Measurements from ENCODE around the gene TPCN2.

The TPCN2 gene

DNA sequence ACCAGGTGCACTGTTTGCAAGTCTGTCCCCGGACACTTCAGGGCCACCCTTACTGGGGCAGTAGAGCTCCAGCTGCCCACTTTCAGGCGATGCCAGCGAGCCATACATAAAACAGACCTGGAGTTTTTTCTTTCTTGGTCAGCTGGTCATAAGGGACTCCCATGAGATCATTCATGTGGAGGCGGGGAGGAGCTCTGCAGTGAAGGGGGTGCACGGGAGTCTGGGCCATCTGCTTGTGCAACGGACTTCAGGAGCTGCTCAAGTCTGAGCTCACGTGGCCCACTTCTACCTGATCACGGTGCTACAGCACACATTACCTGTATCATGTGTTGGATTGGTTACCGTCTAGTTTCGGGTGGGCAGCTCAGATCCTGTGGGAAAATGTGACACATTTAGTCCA is 26.5 kb upstream of the TPCN2 start:
- H3K27me3 ChIP-seq (ENCODE audit: control insufficient read depth in 2 of 2, insufficient read depth in 2 of 2, low read length in 2 of 2) = no peaks in the 10 kb centered on the region
- no peak overlapping the region for H3K9ac ChIP-seq (ENCODE audit: low read depth in 1 of 2, low read length in 2 of 2)
- no peak overlapping the region for H3K27ac ChIP-seq (ENCODE audit: low read depth in 2 of 2, low read length in 2 of 2)
- H3K4me1 ChIP-seq (ENCODE audit: control insufficient read depth in 2 of 2, insufficient read depth in 2 of 2, low read length in 2 of 2) = no peaks in the 10 kb centered on the region
- H3K36me3 ChIP-seq (ENCODE audit: control insufficient read depth in 2 of 2, insufficient read depth in 2 of 2, low read length in 2 of 2) = no peaks in the 10 kb centered on the region
- H3K4me3 ChIP-seq (ENCODE audit: low read length in 2 of 2) = no peak overlapping the region
- no peaks in the 10 kb centered on the region for H3K9me3 ChIP-seq (ENCODE audit: control insufficient read depth in 2 of 2, low read length in 2 of 2)

- no peaks in the 10 kb centered on the region for H3K9me3 ChIP-seq (ENCODE audit: control insufficient read depth in 2 of 2, low read length in 2 of 2)
- no peaks in the 10 kb centered on the region for H3K36me3 ChIP-seq (ENCODE audit: control insufficient read depth in 2 of 2, insufficient read depth in 2 of 2, low read length in 2 of 2)
- no peaks in the 10 kb centered on the region for H3K27me3 ChIP-seq (ENCODE audit: control insufficient read depth in 2 of 2, insufficient read depth in 2 of 2, low read length in 2 of 2)
- no peak overlapping the region for H3K4me3 ChIP-seq (ENCODE audit: low read length in 2 of 2)
- no peak overlapping the region for H3K9ac ChIP-seq (ENCODE audit: low read depth in 1 of 2, low read length in 2 of 2)
- no peaks in the 10 kb centered on the region for H3K4me1 ChIP-seq (ENCODE audit: control insufficient read depth in 2 of 2, insufficient read depth in 2 of 2, low read length in 2 of 2)
- no peak overlapping the region for H3K27ac ChIP-seq (ENCODE audit: low read depth in 2 of 2, low read length in 2 of 2)
These were observed 24.2 kb upstream of the TPCN2 start for GRCh38 chr11:69024509-69024908.

DNA sequence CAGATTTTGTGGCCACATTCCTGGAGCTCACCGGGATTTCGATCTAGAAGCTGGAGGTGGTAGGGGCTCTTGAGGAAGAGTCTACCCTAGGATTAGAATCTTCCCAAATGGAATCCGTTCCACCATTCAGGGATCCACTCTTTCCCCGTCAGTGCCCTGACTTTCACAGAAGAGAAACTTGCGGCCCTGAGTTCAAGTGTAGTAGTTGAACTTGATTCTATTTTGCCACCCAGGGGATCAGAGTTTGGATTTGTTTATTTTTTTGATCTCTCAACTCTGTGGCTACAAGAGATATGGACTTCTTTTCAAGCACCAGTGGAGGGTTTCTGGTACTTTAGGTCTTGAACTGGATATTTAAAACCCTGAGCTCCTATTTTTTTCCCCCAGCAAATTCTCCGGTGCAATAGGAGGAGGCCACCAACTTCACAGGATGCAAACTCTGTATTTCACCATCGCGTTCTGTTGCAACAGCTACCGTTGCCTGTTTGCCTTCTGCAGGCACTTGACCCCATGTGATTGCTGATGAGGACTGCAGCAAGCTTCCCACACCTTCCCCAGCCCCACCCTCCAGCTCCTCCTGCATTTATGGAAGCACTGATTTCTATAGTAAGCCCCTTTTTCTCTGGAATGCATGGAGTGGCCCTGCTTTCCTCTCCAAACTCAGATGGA is 20.9 kb upstream of the TPCN2 start:
- no peak overlapping the region for H3K27ac ChIP-seq (ENCODE audit: low read depth in 2 of 2, low read length in 2 of 2)
- no peaks in the 10 kb centered on the region for H3K27me3 ChIP-seq (ENCODE audit: control insufficient read depth in 2 of 2, insufficient read depth in 2 of 2, low read length in 2 of 2)
- no peaks in the 10 kb centered on the region for H3K36me3 ChIP-seq (ENCODE audit: control insufficient read depth in 2 of 2, insufficient read depth in 2 of 2, low read length in 2 of 2)
- no peak overlapping the region for H3K9ac ChIP-seq (ENCODE audit: low read depth in 1 of 2, low read length in 2 of 2)
- no peaks in the 10 kb centered on the region for H3K4me1 ChIP-seq (ENCODE audit: control insufficient read depth in 2 of 2, insufficient read depth in 2 of 2, low read length in 2 of 2)
- H3K4me3 ChIP-seq (ENCODE audit: low read length in 2 of 2) = no peak overlapping the region
- H3K9me3 ChIP-seq (ENCODE audit: control insufficient read depth in 2 of 2, low read length in 2 of 2) = no peaks in the 10 kb centered on the region

GRCh38 chr11:69030301-69030700 is 18.4 kb upstream of the TPCN2 start:
- no peak overlapping the region for H3K27ac ChIP-seq (ENCODE audit: low read depth in 2 of 2, low read length in 2 of 2)
- H3K4me3 ChIP-seq (ENCODE audit: low read length in 2 of 2) = no peak overlapping the region
- H3K27me3 ChIP-seq (ENCODE audit: control insufficient read depth in 2 of 2, insufficient read depth in 2 of 2, low read length in 2 of 2) = no peaks in the 10 kb centered on the region
- H3K9ac ChIP-seq (ENCODE audit: low read depth in 1 of 2, low read length in 2 of 2) = no peak overlapping the region
- no peaks in the 10 kb centered on the region for H3K36me3 ChIP-seq (ENCODE audit: control insufficient read depth in 2 of 2, insufficient read depth in 2 of 2, low read length in 2 of 2)
- H3K9me3 ChIP-seq (ENCODE audit: control insufficient read depth in 2 of 2, low read length in 2 of 2) = no peaks in the 10 kb centered on the region
- H3K4me1 ChIP-seq (ENCODE audit: control insufficient read depth in 2 of 2, insufficient read depth in 2 of 2, low read length in 2 of 2) = no peaks in the 10 kb centered on the region

DNA sequence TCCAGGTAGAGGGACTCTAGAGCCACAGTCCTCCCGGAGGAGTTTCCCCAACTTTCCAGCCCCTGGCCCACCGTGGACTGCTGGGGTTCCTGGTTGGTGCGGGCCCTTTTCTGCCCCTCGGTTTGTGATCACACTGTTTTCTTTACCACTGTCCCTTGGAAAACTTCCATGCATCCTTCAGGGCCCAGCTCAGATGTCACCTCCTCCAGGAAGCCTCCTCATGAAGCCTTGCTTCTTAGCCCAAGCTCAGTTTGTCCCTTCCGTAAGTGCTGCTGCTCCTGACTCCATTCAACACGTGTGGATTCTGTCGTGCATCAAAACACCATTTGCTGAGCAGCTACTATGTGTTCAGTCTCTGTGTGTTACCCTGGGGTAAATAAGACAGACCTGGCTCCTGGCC is 15.9 kb upstream of the TPCN2 start:
- Histone ChIP-seq H3K27me3 (ENCODE audit: control insufficient read depth in 2 of 2, insufficient read depth in 2 of 2, low read length in 2 of 2) (no peaks in the 10 kb centered on the region), H3K9ac (ENCODE audit: low read depth in 1 of 2, low read length in 2 of 2) (no peak overlapping the region), H3K9me3 (ENCODE audit: control insufficient read depth in 2 of 2, low read length in 2 of 2) (no peaks in the 10 kb centered on the region), H3K27ac (ENCODE audit: low read depth in 2 of 2, low read length in 2 of 2) (no peak overlapping the region), H3K4me1 (ENCODE audit: control insufficient read depth in 2 of 2, insufficient read depth in 2 of 2, low read length in 2 of 2) (peaks cover 0 to 2% of the 10 kb centered on the region in 2 donors), H3K36me3 (ENCODE audit: control insufficient read depth in 2 of 2, insufficient read depth in 2 of 2, low read length in 2 of 2) (no peaks in the 10 kb centered on the region), H3K4me3 (ENCODE audit: low read length in 2 of 2) (no peak overlapping the region)

- no peaks in the 10 kb centered on the region for H3K27me3 ChIP-seq (ENCODE audit: control insufficient read depth in 2 of 2, insufficient read depth in 2 of 2, low read length in 2 of 2)
These were observed 15.3 kb upstream of the TPCN2 start for GRCh38 chr11:69033431-69033830.

GRCh38 chr11:69034123-69034867 is 14.4 kb upstream of the TPCN2 start:
- no peak overlapping the region for H3K9ac ChIP-seq (ENCODE audit: low read depth in 1 of 2, low read length in 2 of 2)
- H3K27me3 ChIP-seq (ENCODE audit: control insufficient read depth in 2 of 2, insufficient read depth in 2 of 2, low read length in 2 of 2) = no peaks in the 10 kb centered on the region
- H3K27ac ChIP-seq (ENCODE audit: low read depth in 2 of 2, low read length in 2 of 2) = no peak overlapping the region
- no peaks in the 10 kb centered on the region for H3K9me3 ChIP-seq (ENCODE audit: control insufficient read depth in 2 of 2, low read length in 2 of 2)
- peaks cover 0 to 2% of the 10 kb centered on the region in 2 donors for H3K4me1 ChIP-seq (ENCODE audit: control insufficient read depth in 2 of 2, insufficient read depth in 2 of 2, low read length in 2 of 2)
- no peak overlapping the region for H3K4me3 ChIP-seq (ENCODE audit: low read length in 2 of 2)
- no peaks in the 10 kb centered on the region for H3K36me3 ChIP-seq (ENCODE audit: control insufficient read depth in 2 of 2, insufficient read depth in 2 of 2, low read length in 2 of 2)

More at GRCh38 chr11:69033431-69033830, 15.3 kb upstream of the TPCN2 start:
- Histone ChIP-seq H3K36me3 (ENCODE audit: control insufficient read depth in 2 of 2, insufficient read depth in 2 of 2, low read length in 2 of 2) (no peaks in the 10 kb centered on the region), H3K4me1 (ENCODE audit: control insufficient read depth in 2 of 2, insufficient read depth in 2 of 2, low read length in 2 of 2) (peaks cover 0 to 2% of the 10 kb centered on the region in 2 donors), H3K9ac (ENCODE audit: low read depth in 1 of 2, low read length in 2 of 2) (no peak overlapping the region), H3K9me3 (ENCODE audit: control insufficient read depth in 2 of 2, low read length in 2 of 2) (no peaks in the 10 kb centered on the region), H3K27ac (ENCODE audit: low read depth in 2 of 2, low read length in 2 of 2) (no peak overlapping the region), H3K4me3 (ENCODE audit: low read length in 2 of 2) (no peak overlapping the region)

GRCh38 chr11:69035150-69035945 is 13.4 kb upstream of the TPCN2 start:
- peaks cover 0 to 2% of the 10 kb centered on the region in 2 donors for H3K4me1 ChIP-seq (ENCODE audit: control insufficient read depth in 2 of 2, insufficient read depth in 2 of 2, low read length in 2 of 2)
- no peak overlapping the region for H3K4me3 ChIP-seq (ENCODE audit: low read length in 2 of 2)
- peak overlapping the region; percentile 48 to 55 for H3K27ac ChIP-seq (ENCODE audit: low read depth in 2 of 2, low read length in 2 of 2)
- no peaks in the 10 kb centered on the region for H3K27me3 ChIP-seq (ENCODE audit: control insufficient read depth in 2 of 2, insufficient read depth in 2 of 2, low read length in 2 of 2)
- no peak overlapping the region for H3K9ac ChIP-seq (ENCODE audit: low read depth in 1 of 2, low read length in 2 of 2)
- H3K9me3 ChIP-seq (ENCODE audit: control insufficient read depth in 2 of 2, low read length in 2 of 2) = no peaks in the 10 kb centered on the region
- H3K36me3 ChIP-seq (ENCODE audit: control insufficient read depth in 2 of 2, insufficient read depth in 2 of 2, low read length in 2 of 2) = no peaks in the 10 kb centered on the region

DNA sequence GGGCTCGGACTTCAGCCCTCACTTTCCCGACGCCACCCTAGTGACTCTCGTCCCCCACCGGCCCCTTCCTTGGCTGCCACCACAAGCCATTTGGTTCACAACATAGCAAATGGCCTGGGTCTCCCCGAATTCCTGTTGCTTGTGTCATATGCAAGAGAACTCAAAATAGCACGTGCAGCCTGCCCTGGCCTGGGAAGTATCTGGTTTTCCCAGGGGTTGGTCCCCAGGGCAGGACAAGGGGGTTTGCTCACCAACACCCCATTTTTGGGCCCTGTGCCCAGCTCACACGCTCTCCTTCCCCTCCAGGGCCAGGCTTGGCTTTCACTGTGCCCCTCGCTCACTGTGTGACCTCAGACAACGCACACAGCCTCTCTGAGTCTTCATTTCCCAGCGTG is 12.8 kb upstream of the TPCN2 start:
- H3K9me3 ChIP-seq (ENCODE audit: control insufficient read depth in 2 of 2, low read length in 2 of 2) = no peaks in the 10 kb centered on the region
- H3K9ac ChIP-seq (ENCODE audit: low read depth in 1 of 2, low read length in 2 of 2) = no peak overlapping the region
- no peak overlapping the region for H3K4me3 ChIP-seq (ENCODE audit: low read length in 2 of 2)
- no peaks in the 10 kb centered on the region for H3K36me3 ChIP-seq (ENCODE audit: control insufficient read depth in 2 of 2, insufficient read depth in 2 of 2, low read length in 2 of 2)
- H3K27ac ChIP-seq (ENCODE audit: low read depth in 2 of 2, low read length in 2 of 2) = peak overlapping the region; percentile 48 to 55
- H3K4me1 ChIP-seq (ENCODE audit: control insufficient read depth in 2 of 2, insufficient read depth in 2 of 2, low read length in 2 of 2) = peaks cover 0 to 2% of the 10 kb centered on the region in 2 donors
- no peaks in the 10 kb centered on the region for H3K27me3 ChIP-seq (ENCODE audit: control insufficient read depth in 2 of 2, insufficient read depth in 2 of 2, low read length in 2 of 2)

- Histone ChIP-seq H3K4me3 (ENCODE audit: low read length in 2 of 2) (no peak overlapping the region), H3K27me3 (ENCODE audit: control insufficient read depth in 2 of 2, insufficient read depth in 2 of 2, low read length in 2 of 2) (no peaks in the 10 kb centered on the region), H3K9me3 (ENCODE audit: control insufficient read depth in 2 of 2, low read length in 2 of 2) (no peaks in the 10 kb centered on the region), H3K36me3 (ENCODE audit: control insufficient read depth in 2 of 2, insufficient read depth in 2 of 2, low read length in 2 of 2) (no peaks in the 10 kb centered on the region), H3K4me1 (ENCODE audit: control insufficient read depth in 2 of 2, insufficient read depth in 2 of 2, low read length in 2 of 2) (peaks cover 0 to 2% of the 10 kb centered on the region in 2 donors), H3K9ac (ENCODE audit: low read depth in 1 of 2, low read length in 2 of 2) (no peak overlapping the region), H3K27ac (ENCODE audit: low read depth in 2 of 2, low read length in 2 of 2) (no peak overlapping the region)
These were observed 11.7 kb upstream of the TPCN2 start for GRCh38 chr11:69037074-69037473.

Measured in mucosa of rectum (tissue), 2 donors.